HFF-Myc (cell line): ENCODE measurements around the gene PTPRN2.
"Not testable (repeated sequence)": the region's sequence is repeated elsewhere in the genome, so short reads cannot be mapped to it uniquely, and the experiment has no call there.

ENCODE experiments used
- DNase-seq: peaks from one replicate; pipeline ENCODE4 v3.0.0-alpha.2; 2011; ENCODE audit warnings: low read depth; ENCODE audit errors: extremely low read depth
- H3K4me3 ChIP-seq: replicated peaks from 2 replicates; pipeline ENCODE4 v1.5.1; 2011; ENCODE audit warnings: low read depth, mild to moderate bottlenecking, control low read depth, low read length
- TF ChIP-seq, protein P1 (sequence below): IDR thresholded peaks from 2 replicates; pipeline ENCODE4 v1.5.1; 2012; ENCODE audit warnings: mild to moderate bottlenecking, low read depth, low read length, control low read depth; ENCODE audit errors: missing control alignments

PTPRN2 gene

DNA sequence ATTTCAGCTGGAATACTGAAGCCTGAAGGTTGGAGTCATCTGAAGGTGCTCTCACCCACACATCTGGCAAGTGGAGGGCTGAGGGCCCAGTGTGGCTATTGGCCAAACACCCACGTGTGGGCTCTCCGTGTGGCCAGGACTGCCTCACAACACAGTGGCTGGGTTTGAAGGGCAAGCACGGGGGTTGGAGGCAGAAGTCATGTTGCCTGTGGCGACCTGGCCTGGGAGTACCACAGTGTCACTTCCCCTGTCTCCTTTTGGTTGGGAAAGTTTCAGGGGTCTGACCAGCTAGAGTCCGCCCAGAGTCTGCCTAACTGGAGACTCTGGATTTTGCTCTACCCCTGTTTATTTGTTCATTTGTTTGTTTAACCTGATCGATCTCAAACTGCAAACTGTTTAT, 1081.4 kb downstream of the PTPRN2 start:
- TF ChIP-seq, protein P1, sequence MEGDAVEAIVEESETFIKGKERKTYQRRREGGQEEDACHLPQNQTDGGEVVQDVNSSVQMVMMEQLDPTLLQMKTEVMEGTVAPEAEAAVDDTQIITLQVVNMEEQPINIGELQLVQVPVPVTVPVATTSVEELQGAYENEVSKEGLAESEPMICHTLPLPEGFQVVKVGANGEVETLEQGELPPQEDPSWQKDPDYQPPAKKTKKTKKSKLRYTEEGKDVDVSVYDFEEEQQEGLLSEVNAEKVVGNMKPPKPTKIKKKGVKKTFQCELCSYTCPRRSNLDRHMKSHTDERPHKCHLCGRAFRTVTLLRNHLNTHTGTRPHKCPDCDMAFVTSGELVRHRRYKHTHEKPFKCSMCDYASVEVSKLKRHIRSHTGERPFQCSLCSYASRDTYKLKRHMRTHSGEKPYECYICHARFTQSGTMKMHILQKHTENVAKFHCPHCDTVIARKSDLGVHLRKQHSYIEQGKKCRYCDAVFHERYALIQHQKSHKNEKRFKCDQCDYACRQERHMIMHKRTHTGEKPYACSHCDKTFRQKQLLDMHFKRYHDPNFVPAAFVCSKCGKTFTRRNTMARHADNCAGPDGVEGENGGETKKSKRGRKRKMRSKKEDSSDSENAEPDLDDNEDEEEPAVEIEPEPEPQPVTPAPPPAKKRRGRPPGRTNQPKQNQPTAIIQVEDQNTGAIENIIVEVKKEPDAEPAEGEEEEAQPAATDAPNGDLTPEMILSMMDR, result no peak
- no peak overlapping the region for H3K4me3 ChIP-seq
- no peak for DNase-seq

DNA sequence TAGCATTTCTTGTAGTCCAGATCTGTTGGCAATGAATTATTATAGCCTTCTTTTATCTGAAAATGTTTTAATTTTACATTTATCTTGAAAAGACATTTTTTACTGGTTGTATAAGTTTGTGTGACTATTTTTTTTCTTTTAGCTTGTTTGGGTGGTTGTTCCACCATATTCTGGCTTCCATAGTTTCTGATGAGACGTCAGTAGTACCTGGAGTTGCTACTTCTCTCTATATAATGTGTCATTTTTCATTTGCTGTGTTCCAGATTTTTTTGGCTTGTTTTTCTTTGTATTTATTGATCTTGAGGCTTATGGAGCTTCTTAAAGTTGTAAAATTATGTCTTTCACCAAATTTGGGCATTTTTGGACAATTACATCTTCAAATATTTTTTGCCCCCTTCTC, 1082.0 kb downstream of the PTPRN2 start:
- no peak for DNase-seq
- H3K4me3 ChIP-seq, result no peak overlapping the region
- TF ChIP-seq, protein P1, result no peak

DNA sequence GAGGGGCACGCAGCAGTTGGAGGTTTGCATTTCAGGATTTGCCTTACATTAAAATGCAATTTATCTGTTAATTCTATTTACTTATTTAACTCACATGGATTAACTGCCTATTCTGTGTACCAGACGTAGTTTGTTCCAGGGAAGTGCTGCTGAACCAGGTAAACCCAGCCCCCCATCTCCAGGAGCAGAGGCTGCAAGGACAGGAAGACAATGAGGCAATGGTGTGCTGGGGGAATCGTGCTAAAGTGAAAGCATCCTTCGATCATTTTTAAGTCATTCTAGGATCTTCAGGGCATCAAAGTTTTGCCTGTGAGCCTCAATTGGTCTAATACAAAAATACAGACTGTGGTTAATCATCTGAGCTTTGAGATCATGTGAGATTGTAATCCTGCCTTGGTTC, 1084.4 kb downstream of the PTPRN2 start:
- TF ChIP-seq, protein P1, result no peak
- H3K4me3 ChIP-seq, result no peak overlapping the region
- no peak for DNase-seq

DNA sequence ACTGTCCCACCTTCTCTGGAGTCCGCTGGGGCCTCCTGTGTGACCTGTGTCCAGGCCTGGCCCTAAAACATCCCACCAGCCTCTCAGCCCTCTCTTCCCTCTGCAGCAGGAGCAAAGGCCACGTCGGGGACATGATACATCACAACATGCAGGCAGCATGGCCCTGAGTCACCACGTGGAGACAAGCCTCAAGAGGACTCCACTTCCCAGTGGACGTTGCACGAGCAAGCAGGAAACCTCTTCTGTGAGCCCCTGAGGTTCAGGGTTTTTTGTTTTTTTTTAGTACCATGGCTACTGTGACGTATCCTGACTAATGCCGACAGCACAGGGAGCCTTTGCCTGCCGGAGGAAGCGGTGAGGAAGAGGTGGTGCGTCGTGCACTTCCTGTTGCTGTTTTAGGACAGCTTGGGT, 1084.9 kb downstream of the PTPRN2 start:
- no peak for DNase-seq
- no peak overlapping the region for H3K4me3 ChIP-seq
- TF ChIP-seq, protein P1, result no peak

DNA sequence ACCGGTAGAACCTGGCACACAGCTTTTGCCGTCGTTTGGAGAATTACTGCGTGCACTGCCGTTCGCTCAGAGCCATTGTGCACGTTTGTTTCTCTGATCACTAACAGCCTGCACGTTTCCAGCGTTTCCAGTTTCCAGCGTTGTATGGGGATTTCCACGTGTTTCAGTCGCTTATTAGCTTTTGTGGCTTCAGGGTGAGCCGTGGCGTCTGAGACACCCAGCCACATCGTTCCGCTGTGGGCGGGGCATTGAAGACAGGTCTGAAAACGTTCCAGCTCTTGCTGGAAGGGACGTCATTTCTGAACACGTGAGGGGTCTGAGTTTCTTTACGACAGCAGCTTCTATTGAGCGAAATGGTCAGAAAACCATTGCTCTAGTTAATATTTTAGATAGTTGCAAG, 1086.0 kb downstream of the PTPRN2 start:
- TF ChIP-seq, protein P1, result no peak
- DNase-seq, result no peak
- H3K4me3 ChIP-seq, result no peak overlapping the region

DNA sequence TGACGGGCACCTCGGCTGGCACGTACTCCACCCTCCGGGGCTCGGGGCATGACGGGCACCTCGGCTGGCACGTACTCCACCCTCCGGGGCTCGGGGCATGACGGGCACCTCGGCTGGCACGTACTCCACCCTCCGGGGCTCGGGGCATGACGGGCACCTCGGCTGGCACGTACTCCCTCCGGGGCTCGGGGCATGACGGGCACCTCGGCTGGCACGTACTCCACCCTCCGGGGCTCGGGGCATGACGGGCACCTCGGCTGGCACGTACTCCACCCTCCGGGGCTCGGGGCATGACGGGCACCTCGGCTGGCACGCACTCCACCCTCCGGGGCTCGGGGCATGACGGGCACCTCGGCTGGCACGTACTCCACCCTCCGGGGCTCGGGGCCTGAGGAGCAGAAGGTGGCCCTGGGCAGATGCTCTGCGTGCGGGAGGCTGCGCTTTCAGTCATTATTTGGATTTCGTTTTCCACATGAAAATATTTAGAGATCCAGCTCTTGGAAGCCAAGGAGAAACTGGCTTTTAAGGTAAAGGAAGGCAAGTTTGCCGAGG, 1086.6 kb downstream of the PTPRN2 start:
- DNase-seq, result not testable (repeated sequence)

DNA sequence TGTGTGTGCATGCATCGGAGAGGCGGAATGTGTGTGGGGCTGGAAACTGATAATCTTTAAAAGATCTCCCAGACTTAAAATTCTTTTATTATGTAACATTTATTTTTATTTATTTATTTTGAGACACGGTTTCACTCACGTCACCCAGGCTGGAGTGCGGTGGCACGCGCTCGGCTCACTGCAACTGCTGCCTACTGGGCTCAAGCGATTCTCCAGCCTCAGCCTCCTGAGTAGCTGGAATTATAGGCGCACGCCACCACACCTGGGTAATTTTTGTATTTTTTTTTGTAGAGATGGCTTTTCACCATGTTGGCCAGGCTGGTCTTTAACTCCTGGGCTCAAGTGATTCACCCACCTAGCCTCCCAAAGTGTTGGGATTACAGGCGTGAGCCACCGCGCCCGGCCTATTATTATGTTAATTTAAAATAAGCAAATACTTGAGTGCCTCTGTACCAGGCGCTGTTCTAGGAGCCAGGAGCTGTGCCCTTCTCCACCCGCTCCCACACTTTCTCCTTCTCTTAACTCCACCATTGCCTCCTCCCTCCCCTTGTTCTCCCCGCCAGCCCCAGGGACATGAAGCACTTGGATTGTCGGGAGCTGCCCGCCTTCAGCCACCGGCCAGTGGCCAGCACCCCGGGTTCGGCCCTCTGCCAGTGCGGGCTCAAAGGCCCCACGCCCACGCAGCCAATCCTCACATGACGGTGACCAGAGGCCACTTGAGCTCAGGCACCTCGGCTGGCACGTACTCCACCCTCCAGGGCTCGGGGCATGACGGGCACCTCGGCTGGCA, 1087.3 kb downstream of the PTPRN2 start:
- no peak for DNase-seq
- H3K4me3 ChIP-seq, result no peak overlapping the region
- TF ChIP-seq, protein P1, result no peak

More for the DNA sequence above, 1086.6 kb downstream of the PTPRN2 start:
- not testable (repeated sequence) for H3K4me3 ChIP-seq
